Activated effector memory CD4-positive, alpha-beta T cell treated with anti-CD3 and anti-CD28 coated beads, Interleukin-2, amount 50 U/mL, for 16 hours (primary cell): ENCODE measurements around the gene MMAB.
"Not testable (repeated sequence)": the region's sequence is repeated elsewhere in the genome, so short reads cannot be mapped to it uniquely, and the experiment has no call there.

Experiments used
- DNase-seq: peaks from one replicate; pipeline ENCODE4 v3.0.0-alpha.2; 2020

Gene MMAB

DNA sequence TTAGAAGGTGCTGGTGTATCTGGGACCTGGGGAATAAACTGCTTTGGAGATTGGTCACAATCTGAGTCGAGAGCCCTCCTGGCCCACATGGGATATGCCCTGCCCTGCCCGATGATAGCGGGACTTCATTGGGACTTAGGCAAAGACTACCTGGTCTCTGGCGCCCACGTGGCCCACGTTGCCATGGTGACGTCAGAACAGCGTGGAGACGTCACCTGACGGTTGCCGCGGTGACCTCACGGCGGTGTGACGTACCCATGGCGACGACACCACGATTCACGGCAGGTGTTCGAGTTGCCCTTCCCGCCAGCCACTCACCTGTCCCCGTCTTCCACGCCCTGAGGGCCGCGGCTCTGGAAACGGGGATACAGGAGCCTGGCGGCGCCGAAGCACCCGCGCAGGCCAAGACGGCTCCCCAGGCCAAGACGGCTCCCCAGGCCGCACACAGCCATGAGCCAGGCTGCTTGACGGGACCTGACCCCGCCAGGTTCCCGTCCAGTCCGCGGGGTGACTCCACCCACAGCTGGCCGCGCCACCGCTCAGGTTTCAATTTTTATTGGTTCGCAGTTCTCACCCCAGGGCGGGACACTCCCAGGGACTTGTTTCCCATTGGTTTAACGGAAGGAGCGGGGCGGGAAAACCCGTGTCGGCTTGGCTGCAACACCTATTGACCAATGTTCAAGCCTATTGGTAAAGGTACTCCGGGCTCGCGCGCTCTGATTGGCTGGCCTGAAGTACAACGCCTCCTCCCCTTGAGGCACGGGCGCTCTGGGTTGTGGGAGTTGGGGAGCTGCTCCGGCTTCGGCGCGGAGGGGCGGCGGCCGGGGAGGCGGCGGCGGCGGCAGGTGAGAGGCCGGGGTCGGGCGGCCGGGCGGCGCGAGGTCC lies at the start of gene MMAB, which contains the start of gene MVK:
Gene MMAB (minus strand): TSS at position 476 of the 885 bp plus-strand sequence. CDS start 24 bp downstream, at position 452.
Gene MVK (plus strand): TSS at position 766 of the 885 bp plus-strand sequence. CDS start 1,029 bp downstream, outside the sequence.
- DNase-seq, result peak; percentile 99

DNA sequence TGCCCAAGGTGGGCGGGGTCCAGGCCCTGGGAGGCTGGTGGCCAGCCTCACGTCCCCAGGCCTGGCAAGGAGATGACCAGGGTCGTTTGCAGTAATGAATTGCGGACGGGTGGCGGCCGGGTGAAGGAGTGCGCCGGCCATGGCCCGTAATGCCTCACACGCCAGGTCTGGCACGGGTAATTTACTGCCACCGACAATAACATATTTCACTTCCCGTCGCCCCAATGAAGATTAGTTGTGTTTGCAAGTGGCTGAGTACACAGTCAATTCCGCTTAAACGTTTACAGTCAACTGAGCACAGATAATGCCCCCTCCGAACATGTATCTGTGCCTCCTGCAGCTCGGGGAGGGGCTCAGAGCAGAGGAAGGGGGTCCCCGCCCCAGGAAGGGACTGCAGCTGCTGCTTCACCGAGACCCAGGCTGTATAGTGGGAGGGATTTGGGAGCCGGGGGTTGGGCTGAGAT lies 48.6 kb upstream of the MMAB start:
- DNase-seq, result no peak

DNA sequence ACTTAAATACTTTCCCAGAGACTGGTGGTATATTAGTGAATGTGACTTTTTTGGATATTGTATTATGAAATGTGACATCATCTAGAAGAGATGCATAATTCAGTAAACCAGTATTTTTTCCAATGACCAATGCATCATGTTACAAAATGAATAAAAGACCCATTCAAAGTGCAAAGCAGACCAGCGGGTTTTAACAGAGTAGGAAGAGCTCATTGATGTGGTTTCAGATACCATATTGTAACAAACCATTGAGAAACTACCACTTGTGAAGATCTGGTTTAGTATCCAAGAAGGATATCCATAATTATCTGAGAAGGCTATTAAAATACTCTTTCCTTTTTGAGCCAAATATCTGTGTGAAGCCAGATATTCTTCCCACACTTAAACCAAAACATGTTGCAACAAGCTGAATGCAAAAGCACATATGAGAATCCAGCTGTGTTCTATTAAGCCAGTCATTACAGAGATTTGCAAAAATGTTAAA lies 47.9 kb upstream of the MMAB start:
- no peak for DNase-seq

DNA sequence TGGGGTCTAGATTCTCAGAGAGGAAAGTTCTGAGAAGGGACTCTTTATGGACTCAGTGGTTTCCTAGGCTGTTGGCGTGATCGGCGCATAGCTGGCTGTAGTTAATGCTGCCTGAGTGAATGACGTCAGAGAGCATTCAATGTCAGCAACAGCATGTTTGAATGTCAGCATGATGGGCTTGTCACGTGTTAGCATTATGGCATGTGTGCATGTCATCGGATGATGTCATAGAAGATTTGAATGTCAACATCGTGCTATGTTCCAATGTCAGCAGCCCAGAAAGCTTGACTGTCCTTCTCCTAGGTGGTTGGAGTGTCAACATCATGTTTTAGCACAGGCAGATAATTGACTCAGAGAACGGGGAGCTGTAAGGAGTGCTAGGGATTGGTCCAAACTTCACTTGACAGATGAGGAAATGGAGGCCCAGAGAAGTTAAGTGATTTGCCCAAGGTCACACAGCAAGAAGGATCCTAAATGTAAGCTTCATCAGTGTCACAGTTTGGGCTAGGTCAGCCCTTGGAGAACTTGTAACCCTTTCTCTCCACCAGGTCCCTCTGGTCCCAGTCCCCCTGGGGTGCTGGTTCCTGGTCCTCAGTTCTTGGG lies 45.8 kb upstream of the MMAB start:
- DNase-seq, result no peak

DNA sequence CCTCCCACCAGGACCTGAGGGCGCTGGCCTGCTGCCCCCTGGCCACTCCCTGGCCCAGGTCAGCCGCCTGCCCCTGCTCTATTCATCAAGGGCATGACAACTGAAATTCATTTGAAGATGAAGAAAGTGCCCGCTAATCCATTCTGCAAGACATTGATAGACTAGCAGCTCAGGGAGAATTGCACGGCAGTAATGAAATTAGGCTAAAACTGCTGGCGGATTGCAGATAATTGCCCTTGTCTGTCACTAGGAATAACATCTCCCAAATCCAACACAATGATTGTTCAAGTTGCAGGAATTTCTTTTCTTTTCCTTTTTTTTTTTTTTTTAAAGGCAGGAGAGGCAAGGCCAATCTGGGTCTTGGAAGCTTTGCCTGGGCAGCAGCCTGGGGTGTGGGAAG lies 44.8 kb upstream of the MMAB start:
- DNase-seq, result no peak

DNA sequence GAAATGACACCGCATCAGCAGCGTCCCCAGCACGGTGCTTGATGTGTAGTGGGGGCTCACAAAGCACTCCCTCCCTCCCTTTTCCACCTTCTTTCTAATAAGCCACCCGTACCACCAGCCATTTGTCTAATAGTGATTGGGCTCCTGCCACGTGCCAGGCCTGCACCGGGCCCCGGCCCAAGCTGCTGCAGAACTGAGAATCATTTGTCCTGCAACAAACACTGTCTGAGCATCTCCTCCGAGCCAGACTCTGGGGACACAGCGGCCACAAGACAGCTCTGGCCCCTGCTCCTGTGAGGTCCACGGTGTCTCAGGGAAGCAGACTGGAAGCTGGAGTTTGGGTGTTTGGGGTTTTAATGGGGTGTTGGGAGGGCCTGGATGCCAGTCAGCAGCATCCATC lies 44.2 kb upstream of the MMAB start:
- no peak for DNase-seq

DNA sequence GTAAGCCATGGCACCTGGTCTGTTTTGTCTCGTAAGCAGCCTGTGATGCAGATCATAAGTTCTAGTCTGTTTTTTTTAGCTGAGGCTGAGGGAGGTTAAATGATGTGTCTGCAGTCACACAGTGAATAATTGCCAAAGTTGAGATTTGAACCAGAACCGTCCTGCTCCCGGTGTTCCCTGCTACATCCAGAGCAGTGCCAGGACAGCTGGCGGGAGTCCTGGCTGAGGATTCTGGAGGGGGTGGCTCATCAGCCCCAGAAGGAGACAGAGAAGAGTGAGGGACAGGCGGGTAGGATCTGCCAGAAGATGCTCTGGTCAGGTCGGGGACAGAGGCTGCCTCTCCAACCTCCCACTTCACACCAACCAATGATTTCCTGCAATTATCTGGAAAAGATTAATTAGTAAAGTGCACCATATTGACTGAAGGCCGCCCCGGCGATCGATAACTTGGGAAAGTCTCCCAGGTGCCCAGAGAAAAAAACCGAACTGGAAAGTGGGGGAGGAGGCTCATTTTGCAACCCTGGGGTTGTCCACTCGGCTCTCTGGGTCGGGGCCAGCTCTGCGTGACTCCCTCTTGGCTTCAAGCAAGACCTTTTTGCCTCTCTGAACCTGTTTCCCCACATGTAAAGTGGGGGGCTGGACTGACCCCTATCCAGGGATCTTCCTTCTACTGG lies 42.4 kb upstream of the MMAB start:
- DNase-seq, result no peak

DNA sequence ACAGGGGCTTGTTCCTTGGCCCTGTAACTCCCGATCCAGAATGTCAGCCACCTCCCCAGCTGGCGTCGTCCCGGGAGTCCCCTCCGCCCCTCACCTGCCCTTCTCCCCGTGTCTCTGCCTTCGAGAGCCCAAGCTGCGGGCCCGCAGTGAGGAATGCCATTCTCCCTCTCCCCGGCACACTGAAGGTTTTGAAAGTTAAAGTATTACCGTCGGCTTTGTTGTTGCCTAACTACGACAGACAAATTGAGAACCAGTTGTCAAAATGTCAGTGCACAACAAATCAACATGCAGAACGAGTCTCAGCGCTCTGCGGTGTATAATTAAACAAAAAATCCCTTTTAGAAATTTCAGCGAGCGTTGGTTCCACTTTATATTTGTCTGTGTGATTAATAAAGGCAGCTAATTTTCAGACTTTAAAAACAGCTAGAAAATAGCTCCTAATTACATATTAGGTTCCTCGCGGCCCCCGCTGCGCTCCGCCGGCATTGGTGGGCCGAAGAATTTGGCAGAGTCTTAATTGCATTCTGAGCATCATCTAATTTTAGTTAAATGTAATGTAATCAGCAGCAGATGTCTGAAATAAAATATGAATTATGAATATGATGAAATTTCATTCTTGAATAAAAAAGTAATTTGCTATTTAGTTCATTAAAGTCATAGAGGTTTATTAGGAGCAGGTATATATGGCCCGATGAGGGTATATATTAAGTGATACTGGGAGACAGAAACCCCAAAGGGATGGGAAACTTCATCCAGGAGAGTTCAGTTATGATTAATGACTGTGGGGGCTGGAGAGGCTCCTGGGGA lies 40.5 kb upstream of the MMAB start:
- DNase-seq, result no peak

DNA sequence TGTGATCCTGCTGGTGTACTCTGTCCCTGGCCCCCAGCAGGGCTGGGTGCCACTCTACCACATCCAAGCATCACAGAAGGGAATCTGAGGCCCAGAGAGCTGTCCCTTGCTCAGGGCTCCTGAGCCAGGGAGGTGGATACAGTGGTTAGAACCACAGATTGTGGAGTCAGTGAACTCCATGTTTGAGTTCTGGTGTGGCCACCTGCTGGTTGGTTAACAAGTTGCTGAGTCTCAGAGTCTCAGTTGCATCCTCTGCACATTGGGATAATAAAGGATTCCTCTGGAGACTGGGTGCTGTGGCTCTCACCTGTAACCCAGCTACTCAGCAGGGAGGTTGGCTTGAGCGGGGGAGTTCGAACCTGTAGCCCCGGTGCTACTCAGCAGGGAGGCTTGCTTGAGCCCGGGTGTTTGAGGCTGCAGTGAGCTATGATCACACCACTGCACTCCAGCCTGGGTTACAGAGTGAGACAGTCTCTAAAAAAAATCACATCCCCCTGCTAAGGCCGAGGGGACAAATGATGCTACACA lies 39.7 kb upstream of the MMAB start:
- DNase-seq, result no peak

DNA sequence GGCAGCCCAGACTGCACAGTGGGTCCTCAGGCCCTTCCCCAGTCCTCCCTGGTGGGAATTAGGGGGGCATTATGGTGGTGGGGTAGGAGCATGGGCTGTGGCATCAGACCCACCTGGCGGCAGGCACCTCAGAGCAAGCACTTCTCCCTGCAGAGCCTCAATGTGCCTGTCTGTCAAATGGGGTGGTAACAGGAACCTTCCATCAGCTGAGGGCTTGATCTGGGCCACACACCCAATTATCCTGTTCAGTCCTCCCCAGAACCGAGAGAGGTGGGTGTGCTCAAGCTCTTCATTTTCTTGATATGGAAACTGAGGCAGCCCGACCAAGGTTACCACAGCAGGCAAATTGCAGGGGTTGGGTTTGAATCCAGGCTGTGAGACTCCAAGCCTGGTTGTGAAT lies 38.7 kb upstream of the MMAB start:
- no peak for DNase-seq

DNA sequence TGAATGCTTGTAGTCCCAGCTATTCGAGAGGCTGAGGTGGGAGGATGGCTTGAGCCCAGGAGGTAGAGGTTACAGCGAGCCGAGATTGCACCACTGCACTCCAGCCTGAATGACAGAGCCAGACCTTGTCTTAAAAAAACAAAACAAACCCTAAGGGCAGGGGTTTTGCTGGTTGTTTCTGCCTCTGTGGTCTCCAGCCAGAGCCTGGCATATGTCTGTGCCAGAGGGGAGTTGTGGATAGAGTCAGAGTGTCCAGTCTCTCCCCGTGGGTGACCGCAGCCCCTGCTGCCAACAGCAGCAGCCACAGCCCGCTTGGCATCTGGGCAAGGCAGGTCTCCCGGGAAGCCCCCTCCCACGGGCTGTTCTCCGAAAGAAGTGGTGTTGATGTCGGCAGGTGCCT lies 37.9 kb upstream of the MMAB start:
- DNase-seq, result no peak

DNA sequence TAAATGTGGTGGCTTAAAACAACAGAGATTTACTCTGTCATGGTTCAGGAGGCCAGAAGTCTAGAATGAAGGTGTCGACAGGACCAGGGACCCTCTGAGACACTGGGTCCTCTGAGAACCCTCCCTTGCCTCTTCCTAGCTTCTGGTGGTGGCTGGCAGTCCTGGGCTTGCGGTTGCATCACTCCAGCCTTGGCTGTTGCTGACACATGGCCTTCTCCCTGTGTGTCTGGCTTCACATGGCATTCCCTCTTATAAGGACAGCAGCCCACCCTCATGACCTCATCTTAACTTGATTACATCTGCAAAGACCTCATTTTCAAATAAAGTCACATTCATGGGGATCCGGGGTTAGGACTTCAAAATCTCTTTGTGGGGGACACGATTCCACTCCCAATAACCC lies 37.2 kb upstream of the MMAB start:
- no peak for DNase-seq

DNA sequence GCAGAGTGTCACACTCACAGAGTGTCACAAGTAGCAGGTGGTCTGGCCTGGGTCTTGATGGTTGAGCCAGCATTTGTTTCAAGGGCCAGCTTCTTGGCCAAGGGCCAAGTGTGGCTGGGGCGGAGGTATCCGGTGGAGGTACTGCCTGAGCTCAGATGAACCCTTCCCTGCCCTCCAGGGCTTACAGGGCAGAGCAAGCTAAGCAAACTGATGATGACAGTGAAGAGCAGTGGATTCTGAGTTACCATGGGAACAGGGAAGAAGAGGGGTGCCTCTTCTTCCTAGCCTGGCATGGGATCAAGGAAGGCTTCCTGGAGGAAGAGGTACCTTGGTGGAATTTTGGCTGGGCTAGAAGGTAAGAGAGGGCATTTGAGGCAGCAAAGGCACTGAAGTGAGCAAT lies 36.0 kb upstream of the MMAB start:
- DNase-seq, result no peak

DNA sequence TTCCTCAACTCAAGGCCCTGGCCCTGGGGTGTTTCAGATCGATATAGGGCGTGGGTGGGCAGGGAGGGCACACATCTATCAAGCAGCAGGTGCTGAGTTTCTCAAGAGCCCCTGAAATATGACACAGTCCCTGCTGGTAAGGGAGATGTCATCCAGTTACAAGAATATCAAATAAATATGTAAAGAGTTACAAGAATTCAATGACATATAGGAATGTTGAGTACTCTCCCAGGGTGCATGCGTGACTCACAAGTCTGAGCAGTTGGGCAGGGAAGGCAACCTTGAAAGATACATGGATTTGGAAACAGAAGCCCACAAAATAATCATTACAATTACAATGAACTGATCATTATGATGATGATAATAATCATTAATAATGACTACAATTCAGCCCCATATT lies 35.5 kb upstream of the MMAB start:
- DNase-seq, result no peak

DNA sequence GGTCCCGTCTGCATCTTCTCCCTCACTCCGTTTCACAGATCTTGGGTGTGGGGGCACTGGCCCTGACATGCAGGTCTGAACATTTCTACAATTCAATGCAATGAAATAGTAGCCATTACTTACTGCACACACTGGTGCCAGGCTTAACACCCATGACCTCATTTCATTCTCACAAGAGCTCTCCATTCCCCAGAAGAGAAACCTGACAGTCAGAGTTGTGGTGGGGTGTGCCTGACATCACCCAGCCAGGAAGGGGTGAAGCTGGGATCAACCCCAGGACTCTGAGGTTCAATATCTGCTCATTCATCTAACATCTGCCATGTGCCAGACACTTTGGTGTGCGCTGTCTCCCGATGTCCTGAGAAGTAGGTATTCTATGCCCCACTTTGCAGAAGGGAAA lies 35.0 kb upstream of the MMAB start:
- no peak for DNase-seq

DNA sequence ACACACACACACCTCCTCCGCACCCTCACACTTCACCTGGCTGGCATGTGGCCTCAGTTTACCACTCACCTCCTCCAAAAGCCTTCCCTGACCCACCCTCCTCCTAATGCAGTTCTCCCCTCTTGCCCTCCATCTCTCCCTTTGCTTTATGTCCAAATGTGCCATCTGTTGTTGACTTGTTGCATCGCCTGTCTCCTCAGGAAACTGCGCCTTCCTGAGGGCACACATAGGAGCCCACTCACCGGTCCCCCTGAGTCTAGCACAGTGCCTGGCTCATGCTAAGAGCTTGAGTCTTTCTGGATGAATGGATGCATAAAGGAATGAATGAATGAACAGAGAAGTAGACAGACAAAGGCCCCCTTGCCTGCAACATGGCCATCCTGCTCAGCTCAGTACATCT lies 34.3 kb upstream of the MMAB start:
- DNase-seq, result no peak

DNA sequence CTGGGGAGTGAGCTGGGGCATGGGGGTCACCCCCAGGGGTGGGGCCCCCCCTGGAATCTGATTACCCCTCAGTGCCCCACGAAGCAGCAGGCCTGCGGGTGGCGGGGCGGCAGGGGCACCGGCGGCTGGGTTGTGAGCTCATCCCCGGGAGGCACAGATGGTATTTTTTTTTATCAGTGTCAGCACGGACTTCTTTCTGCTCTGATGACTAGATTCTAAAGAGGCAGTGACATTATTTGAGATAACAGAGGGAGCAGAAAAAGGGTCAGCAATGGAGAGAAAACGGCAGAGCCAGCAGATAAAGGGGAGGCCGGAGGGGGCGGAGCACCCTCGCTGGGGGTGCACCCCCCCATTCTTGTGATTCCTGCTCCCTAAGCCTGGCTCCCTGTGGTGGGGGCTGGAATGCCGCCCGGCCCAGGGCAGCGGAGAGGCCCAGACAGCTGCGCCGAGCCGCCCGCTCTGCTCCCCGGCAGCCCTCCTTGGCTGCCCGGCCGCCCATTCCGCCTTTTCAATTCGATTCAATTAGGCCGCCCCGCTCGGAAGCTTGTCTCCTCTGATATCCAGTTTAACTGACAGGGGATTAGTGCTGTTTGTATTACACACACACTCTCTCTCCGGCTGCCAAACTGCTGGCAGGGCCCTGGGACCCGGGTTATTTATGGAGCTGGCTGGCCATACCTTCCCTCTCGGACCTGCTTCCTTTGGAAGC lies 33.2 kb upstream of the MMAB start:
- no peak for DNase-seq

DNA sequence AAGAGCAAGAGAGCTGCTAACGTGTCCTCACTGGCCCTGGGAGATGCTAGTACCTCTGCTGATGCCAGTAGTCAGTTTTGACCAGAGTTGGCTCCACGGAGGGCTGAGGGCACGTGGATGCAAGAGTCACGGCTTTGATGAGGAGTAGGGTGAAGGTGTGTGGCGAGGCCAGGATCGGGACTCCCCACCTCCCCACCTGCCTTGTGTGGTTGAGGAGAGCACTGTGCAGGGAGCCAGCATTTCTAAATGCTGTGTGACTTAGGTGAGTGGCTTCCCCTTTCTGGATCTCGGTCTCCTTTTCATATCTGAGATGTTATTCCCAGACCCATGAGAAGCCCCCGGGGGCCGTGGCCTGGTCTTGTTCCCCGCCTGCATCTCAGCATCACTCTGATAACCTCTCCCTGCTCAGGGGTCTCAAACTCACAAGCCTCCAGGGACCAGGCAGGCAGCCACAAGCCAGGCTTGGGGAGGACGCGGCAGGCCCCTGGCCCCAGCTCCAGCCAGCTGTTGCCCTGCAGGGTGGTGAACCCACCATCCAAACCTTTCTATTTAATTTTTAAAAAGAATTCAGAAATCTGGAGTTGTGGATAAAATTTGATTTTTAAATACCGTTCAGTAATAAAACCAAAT lies 32.4 kb upstream of the MMAB start:
- no peak for DNase-seq

DNA sequence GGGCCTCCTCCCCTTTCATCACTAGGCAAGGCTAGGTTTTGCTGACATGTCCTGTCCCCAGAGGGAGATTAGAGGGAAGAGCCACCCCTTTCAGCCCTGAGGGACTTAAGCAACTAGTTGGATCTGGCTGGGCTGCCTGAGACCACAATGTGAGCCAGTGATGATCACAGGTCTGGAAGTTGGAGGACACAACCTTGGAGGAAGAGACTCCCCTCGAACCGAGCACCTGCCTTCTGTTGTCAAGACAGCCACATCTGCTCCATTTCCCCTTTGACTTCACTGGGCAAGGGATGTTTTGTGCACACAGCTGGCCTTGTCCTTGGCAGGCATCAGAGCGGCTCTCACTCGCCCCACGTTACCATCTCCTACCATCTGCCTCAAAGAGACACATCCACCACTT lies 31.7 kb upstream of the MMAB start:
- DNase-seq, result no peak

DNA sequence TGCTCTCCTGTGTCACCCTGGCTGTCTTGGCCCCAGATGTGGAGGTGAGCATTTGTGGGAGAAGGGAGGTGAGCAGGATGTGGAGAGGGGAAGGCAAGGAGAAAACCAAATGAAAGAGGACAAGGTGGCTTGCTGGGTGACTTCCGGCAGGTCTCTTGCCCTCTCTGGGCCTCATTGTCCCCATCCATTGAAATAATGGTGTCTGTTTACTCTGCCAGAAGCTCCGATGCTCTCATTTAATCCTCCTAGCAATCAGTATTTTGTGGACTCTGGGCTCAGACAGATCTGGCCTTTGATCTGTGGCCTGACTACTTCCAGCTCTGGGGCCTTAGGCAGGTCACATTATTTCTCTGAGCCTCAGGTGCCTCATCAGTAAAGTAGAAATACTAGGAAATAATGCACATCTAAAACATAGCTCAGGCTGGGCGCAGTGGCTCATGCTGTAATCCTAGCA lies 30.9 kb upstream of the MMAB start:
- no peak for DNase-seq

DNA sequence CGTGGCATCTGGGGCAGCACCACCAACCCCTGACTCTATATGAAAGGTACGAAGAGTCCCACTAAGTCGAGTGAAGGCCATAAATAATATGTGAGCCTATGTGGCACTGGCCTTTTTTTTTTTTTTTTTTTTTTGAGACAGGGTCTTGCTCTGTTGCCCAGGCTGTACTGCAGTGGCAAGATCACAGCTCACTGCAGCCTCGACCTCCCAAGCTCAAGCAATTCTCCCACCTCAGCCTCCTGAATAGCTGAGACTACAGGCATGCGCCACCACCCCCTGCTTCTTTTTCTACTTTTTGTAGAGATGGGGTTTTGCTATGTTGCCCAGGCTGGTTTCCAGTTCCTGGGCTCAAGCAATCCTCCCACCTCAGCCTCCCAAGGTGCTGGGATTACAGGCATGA lies 28.8 kb upstream of the MMAB start:
- not testable (repeated sequence) for DNase-seq
